HepG2 (cell line): ENCODE data around the gene ZNF444. TPM values are rescaled to one million over a fixed set of nuclear protein-coding genes. Genes with fewer than 3 reads are reported as not detected.

Source experiments
- CENPX ChIP-seq: sonication (generic); formaldehyde crosslinking; IDR thresholded peaks from 2 replicates; pipeline ENCODE4 v1.9.0; 2021; ENCODE audit warnings: mild to moderate bottlenecking, missing genetic modification reagents, moderate library complexity
- ELF4 ChIP-seq: sonication (generic); formaldehyde crosslinking; IDR thresholded peaks from 2 replicates; pipeline ENCODE4 v1.5.0; 2020; ENCODE audit warnings: missing genetic modification reagents, mild to moderate bottlenecking, moderate library complexity, borderline replicate concordance
- GLI4 ChIP-seq: sonication (generic); formaldehyde crosslinking; IDR thresholded peaks from 2 replicates; pipeline ENCODE4 v1.5.1; 2020; ENCODE audit warnings: missing genetic modification reagents, mild to moderate bottlenecking, moderate library complexity, borderline replicate concordance
- NFRKB ChIP-seq: fragments of 450-650 bp; IDR thresholded peaks from 2 replicates; pipeline ENCODE4 v1.6.1; 2017
- ZNF777 ChIP-seq: sonication (generic); formaldehyde crosslinking; IDR thresholded peaks from 2 replicates; pipeline ENCODE4 v1.4.0; 2020; ENCODE audit warnings: missing genetic modification reagents
- polyA plus RNA-seq, 8 experiments: library from polyadenylated mRNA; depleted of rRNA in 3 of 8; stranded (reverse) in 7 of 8; unstranded in 1 of 8; fragments of >200 nt; fragmentation: Illumina TruSeq in 4 of 8; extraction: Trizol in 4 of 8; gene quantifications; 2 replicates each; pipeline versions ENCODE4 v1.2.1 to v1.2.3, GENCODE V29; 2011 to 2016; ENCODE audit warnings: low read depth in 4 of 8, missing spikeins in 1 of 8, mixed read lengths in 1 of 8; ENCODE audit not compliant: insufficient read depth in 1 of 8
- total RNA-seq, 5 experiments: library from RNA; depleted of rRNA; stranded (reverse); fragments of >200 nt; fragmentation: Illumina TruSeq; extraction: Trizol; gene quantifications; 2 replicates each; pipeline ENCODE4 v1.2.3, GENCODE V29; 2016; ENCODE audit warnings: low read depth in 1 of 5
- TF ChIP-seq, protein P1 (sequence below): sonication (generic); formaldehyde crosslinking; IDR thresholded peaks from 2 replicates; pipeline ENCODE4 v1.4.0; 2020; ENCODE audit warnings: missing genetic modification reagents, mild to moderate bottlenecking, borderline replicate concordance
- TF ChIP-seq, protein P2 (sequence below): sonication (generic); formaldehyde crosslinking; IDR thresholded peaks from 2 replicates; pipeline ENCODE4 v1.5.0; 2020; ENCODE audit warnings: missing genetic modification reagents, mild to moderate bottlenecking, borderline replicate concordance
- TF ChIP-seq, protein P3 (sequence below), 2 experiments: sonication (generic) in 1 of 2; formaldehyde crosslinking in 1 of 2; IDR thresholded peaks; 2 replicates each; pipeline versions ENCODE4 v1.4.0 to v1.6.1; 2016 to 2020; ENCODE audit warnings: borderline replicate concordance in 1 of 2, low read depth in 1 of 2, mild to moderate bottlenecking in 1 of 2, missing genetic modification reagents in 1 of 2
- TF ChIP-seq, protein P4 (sequence below): sonication (generic); formaldehyde crosslinking; IDR thresholded peaks from 2 replicates; pipeline ENCODE4 v1.8.0; 2022; ENCODE audit warnings: missing genetic modification reagents, mild to moderate bottlenecking, moderate library complexity, borderline replicate concordance
- TF ChIP-seq, protein P5 (sequence below): sonication (generic); formaldehyde crosslinking; IDR thresholded peaks from 2 replicates; pipeline ENCODE4 v1.4.0; 2020; ENCODE audit warnings: missing genetic modification reagents, borderline replicate concordance
- TF ChIP-seq, protein P6 (sequence below): sonication (generic); formaldehyde crosslinking; IDR thresholded peaks from 2 replicates; pipeline ENCODE4 v1.4.0; 2020; ENCODE audit warnings: mild to moderate bottlenecking, missing genetic modification reagents

The ZNF444 gene
- total and polyA plus RNA-seq, 2 of the 13 experiments (the other 11 are each of a cell fraction or from before 2014, with no cell fraction given): 27.4 to 30.3 TPM

DNA sequence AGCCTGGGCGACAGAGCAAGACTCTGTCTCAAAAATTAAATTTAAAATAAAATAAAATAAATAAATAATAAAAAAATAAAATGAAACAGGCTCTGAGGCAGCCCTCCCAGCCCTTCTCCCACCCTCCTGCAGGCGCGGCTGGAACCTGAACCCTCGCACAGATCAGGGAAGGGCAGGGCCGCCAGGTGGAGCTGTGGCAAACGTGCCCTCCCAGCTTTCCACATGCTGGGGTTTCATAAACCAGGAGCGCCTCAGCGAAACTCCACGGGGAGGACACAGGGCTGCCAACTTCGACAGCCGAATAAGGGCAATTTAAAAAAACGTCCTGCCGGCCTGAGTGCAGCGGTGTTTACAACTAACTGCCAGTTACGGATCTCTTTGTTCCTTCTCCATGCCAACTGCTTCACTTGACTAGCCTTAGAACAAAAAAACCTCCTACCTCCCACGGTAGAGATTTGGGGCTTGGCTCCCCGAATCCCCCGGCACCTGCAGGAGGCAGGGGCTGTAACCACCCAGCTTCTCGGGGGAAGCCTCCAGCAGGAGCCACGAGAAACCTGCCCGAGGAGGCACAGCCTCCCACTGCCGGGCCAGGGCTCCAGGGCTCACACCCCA is 35.9 kb upstream of the ZNF444 start (continued):
- TF ChIP-seq, protein P1, sequence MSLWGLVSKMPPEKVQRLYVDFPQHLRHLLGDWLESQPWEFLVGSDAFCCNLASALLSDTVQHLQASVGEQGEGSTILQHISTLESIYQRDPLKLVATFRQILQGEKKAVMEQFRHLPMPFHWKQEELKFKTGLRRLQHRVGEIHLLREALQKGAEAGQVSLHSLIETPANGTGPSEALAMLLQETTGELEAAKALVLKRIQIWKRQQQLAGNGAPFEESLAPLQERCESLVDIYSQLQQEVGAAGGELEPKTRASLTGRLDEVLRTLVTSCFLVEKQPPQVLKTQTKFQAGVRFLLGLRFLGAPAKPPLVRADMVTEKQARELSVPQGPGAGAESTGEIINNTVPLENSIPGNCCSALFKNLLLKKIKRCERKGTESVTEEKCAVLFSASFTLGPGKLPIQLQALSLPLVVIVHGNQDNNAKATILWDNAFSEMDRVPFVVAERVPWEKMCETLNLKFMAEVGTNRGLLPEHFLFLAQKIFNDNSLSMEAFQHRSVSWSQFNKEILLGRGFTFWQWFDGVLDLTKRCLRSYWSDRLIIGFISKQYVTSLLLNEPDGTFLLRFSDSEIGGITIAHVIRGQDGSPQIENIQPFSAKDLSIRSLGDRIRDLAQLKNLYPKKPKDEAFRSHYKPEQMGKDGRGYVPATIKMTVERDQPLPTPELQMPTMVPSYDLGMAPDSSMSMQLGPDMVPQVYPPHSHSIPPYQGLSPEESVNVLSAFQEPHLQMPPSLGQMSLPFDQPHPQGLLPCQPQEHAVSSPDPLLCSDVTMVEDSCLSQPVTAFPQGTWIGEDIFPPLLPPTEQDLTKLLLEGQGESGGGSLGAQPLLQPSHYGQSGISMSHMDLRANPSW (CRISPR knock-in tag): no peak
- TF ChIP-seq GLI4 (CRISPR knock-in tag) (no peak), NFRKB (no peak), ZNF777 (CRISPR knock-in tag) (no peak), CENPX (CRISPR knock-in tag) (no peak), ELF4 (CRISPR knock-in tag) (no peak)
- TF ChIP-seq, protein P2, sequence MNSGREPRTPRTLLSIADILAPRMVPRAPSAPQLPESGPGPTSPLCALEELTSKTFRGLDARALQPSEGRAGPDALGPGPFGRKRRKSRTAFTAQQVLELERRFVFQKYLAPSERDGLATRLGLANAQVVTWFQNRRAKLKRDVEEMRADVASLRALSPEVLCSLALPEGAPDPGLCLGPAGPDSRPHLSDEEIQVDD (CRISPR knock-in tag): no peak
- TF ChIP-seq, protein P3, sequence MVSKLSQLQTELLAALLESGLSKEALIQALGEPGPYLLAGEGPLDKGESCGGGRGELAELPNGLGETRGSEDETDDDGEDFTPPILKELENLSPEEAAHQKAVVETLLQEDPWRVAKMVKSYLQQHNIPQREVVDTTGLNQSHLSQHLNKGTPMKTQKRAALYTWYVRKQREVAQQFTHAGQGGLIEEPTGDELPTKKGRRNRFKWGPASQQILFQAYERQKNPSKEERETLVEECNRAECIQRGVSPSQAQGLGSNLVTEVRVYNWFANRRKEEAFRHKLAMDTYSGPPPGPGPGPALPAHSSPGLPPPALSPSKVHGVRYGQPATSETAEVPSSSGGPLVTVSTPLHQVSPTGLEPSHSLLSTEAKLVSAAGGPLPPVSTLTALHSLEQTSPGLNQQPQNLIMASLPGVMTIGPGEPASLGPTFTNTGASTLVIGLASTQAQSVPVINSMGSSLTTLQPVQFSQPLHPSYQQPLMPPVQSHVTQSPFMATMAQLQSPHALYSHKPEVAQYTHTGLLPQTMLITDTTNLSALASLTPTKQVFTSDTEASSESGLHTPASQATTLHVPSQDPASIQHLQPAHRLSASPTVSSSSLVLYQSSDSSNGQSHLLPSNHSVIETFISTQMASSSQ (IDR thresholded peaks at IDR 0.05; ENCODE audit: low read depth): no peak
- TF ChIP-seq, protein P3 (CRISPR knock-in tag; IDR thresholded peaks at IDR 0.05; ENCODE audit: borderline replicate concordance): no peak
- TF ChIP-seq, protein P4, sequence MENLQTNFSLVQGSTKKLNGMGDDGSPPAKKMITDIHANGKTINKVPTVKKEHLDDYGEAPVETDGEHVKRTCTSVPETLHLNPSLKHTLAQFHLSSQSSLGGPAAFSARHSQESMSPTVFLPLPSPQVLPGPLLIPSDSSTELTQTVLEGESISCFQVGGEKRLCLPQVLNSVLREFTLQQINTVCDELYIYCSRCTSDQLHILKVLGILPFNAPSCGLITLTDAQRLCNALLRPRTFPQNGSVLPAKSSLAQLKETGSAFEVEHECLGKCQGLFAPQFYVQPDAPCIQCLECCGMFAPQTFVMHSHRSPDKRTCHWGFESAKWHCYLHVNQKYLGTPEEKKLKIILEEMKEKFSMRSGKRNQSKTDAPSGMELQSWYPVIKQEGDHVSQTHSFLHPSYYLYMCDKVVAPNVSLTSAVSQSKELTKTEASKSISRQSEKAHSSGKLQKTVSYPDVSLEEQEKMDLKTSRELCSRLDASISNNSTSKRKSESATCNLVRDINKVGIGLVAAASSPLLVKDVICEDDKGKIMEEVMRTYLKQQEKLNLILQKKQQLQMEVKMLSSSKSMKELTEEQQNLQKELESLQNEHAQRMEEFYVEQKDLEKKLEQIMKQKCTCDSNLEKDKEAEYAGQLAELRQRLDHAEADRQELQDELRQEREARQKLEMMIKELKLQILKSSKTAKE (CRISPR knock-in tag): no peak
- TF ChIP-seq, protein P5, sequence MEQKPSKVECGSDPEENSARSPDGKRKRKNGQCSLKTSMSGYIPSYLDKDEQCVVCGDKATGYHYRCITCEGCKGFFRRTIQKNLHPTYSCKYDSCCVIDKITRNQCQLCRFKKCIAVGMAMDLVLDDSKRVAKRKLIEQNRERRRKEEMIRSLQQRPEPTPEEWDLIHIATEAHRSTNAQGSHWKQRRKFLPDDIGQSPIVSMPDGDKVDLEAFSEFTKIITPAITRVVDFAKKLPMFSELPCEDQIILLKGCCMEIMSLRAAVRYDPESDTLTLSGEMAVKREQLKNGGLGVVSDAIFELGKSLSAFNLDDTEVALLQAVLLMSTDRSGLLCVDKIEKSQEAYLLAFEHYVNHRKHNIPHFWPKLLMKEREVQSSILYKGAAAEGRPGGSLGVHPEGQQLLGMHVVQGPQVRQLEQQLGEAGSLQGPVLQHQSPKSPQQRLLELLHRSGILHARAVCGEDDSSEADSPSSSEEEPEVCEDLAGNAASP (CRISPR knock-in tag): peak; percentile 47; the same call in 1 of the 2 replicates
- TF ChIP-seq, protein P6, sequence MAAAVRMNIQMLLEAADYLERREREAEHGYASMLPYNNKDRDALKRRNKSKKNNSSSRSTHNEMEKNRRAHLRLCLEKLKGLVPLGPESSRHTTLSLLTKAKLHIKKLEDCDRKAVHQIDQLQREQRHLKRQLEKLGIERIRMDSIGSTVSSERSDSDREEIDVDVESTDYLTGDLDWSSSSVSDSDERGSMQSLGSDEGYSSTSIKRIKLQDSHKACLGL (CRISPR knock-in tag): no peak
